Spleen (tissue), 11 donors: ENCODE results near the gene ALPK3. TPM values are rescaled to one million over a fixed set of nuclear protein-coding genes. Genes with fewer than 3 reads are reported as not detected.

Experiments
- DNase-seq: peaks from one replicate; pipeline ENCODE4 v3.0.0-alpha.2; 2020
- H3K27ac ChIP-seq, 8 donors: fragments of 200-600 bp; sonication (generic) in 7 of 8; 1 replicate in 4 of 8; 2 replicates in 4 of 8; pipeline versions ENCODE4 v1.5.0 to v1.8.0; 2016 to 2021; ENCODE audit warnings: inconsistent platforms in 4 of 8, mild to moderate bottlenecking in 4 of 8, moderate library complexity in 1 of 8
- H3K27me3 ChIP-seq, 7 donors: fragments of 200-600 bp; sonication (generic) in 6 of 7; replicated peaks in 1 of 7; 1 replicate in 4 of 7; 2 replicates in 3 of 7; pipeline versions ENCODE4 v1.5.0 to v1.8.0; 2016 to 2021; ENCODE audit warnings: inconsistent platforms in 3 of 7, mild to moderate bottlenecking in 1 of 7
- H3K36me3 ChIP-seq, 6 donors: fragments of 200-600 bp; sonication (generic) in 5 of 6; 1 replicate in 4 of 6; 2 replicates in 2 of 6; pipeline versions ENCODE4 v1.5.0 to v1.8.0; 2016 to 2021; ENCODE audit warnings: inconsistent platforms in 2 of 6
- H3K4me1 ChIP-seq, 6 donors: fragments of 200-600 bp; sonication (generic) in 5 of 6; 1 replicate in 3 of 6; 2 replicates in 3 of 6; pipeline versions ENCODE4 v1.5.0 to v1.8.0; 2016 to 2021; ENCODE audit warnings: inconsistent platforms in 3 of 6
- H3K4me3 ChIP-seq, 8 donors: fragments of 200-600 bp; sonication (generic) in 7 of 8; 1 replicate in 4 of 8; 2 replicates in 4 of 8; pipeline versions ENCODE4 v1.5.0 to v1.8.0; 2016 to 2021; ENCODE audit warnings: inconsistent platforms in 4 of 8, mild to moderate bottlenecking in 4 of 8, moderate library complexity in 2 of 8
- H3K9me3 ChIP-seq, 8 donors: fragments of 200-600 bp; sonication (generic) in 7 of 8; 1 replicate in 4 of 8; 2 replicates in 4 of 8; pipeline versions ENCODE4 v1.5.0 to v1.8.0; 2016 to 2021; ENCODE audit warnings: inconsistent platforms in 4 of 8
- POLR2A ChIP-seq, 3 donors: fragments of 450-650 bp; IDR thresholded peaks; one replicate each; pipeline ENCODE4 v1.5.1; 2017; ENCODE audit warnings: antibody characterized with exemption in 3 of 3, mild to moderate bottlenecking in 1 of 3
- POLR2AphosphoS5 ChIP-seq, 3 donors: sonication (generic); formaldehyde crosslinking; IDR thresholded peaks; one replicate each; pipeline ENCODE4 v1.5.1; 2017; ENCODE audit warnings: antibody characterized with exemption in 3 of 3
- WGBS, 5 donors: extraction: QIAGEN DNeasy Blood & Tissue Kit in 3 of 5; methylation state at CpG; one replicate each; pipeline versions ENCODE4 v1.1.5 to v1.1.7; 2013 to 2018; 5-methylcytosine and 5-hydroxymethylcytosine counted together
- intact Hi-C: fragments of 100-400 bp; cut with DNase I; formaldehyde crosslinking; loops from one replicate; pipeline ENCODE4 v1.15.0; 2023; ENCODE audit warnings: low total_unique reads
- polyA plus RNA-seq, 3 donors: library from polyadenylated mRNA; stranded (reverse); fragments of 200-250 nt; gene quantifications; one replicate each; pipeline ENCODE4 v1.2.1, GENCODE V29; 2013
- total RNA-seq, 7 donors: library from RNA; depleted of rRNA in 3 of 7; stranded (reverse); fragments of >200 nt in 3 of 7; fragmentation: NEBNext Ultra II Directional in 4 of 7; extraction: Animal tissue kit (Norgen Biotek cat#: 25700) in 4 of 7; gene quantifications; one replicate each; pipeline versions ENCODE4 v1.1.0 to v1.2.1, GENCODE V29; 2016 to 2021
- TF ChIP-seq, protein P1 (sequence below), 11 experiments: fragments of 200-600 bp in 7 of 11; fragments of 450-650 bp in 4 of 11; sonication (generic) in 4 of 11; IDR thresholded peaks in 8 of 11; conservative IDR thresholded peaks in 3 of 11; 1 replicate in 7 of 11; 2 replicates in 4 of 11; pipeline versions ENCODE4 v1.4.0 to v1.8.0; 2016 to 2021; ENCODE audit warnings: antibody characterized with exemption in 11 of 11, inconsistent platforms in 4 of 11, mild to moderate bottlenecking in 1 of 11
- donor health status: healthy with polysubstance abuse.
- donor health status: DM: no; HTN: no; CAD: no; lungs with moderate emphysema.
- donor health status: DM: no; HTN: no; CAD: no.
- donor health status: Bipolar disorder and iron deficiency.
- donor health status: healthy.
- donor health status: DM: no; HTN: no; CAD: no.
- donor health status: DM: yes; HTN: yes; CAD: no.

ALPK3 gene
- total and polyA plus RNA-seq, 10 donors = 0.13 to 1.1 (median 0.73) TPM

DNA sequence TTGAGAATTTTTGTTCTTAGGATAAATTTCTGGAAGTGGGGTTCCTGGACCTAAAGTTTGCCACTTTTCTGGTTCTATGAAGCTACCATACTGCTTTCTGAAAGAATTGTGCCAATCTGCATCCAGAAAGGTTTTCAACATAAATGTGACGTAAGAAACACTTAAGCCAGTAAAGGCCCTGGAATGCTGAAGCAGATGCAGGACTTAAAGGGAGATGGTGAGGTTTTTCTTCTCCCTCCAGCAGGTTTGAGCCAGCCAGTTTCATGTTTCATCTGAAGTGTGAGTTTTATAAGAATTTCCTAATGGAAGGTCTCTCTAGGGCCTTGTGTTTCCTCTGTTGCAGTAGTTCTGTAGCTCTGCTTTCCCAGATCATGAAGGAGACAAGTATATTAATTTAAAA, 35.7 kb upstream of the ALPK3 start:
- H3K9me3 ChIP-seq = no peaks in the 10 kb centered on the region
- H3K27ac ChIP-seq = no peak overlapping the region
- no peak overlapping the region for H3K4me3 ChIP-seq
- H3K4me1 ChIP-seq = peaks cover 0 to 60% (median 23%) of the 10 kb centered on the region in 6 donors
- DNase-seq = no peak
- H3K36me3 ChIP-seq = peaks cover 0 to 81% (median 41%) of the 10 kb centered on the region in 6 donors
- 97 to 100% (median 99%) methylated on average over 1 of the region's 1 CpG for WGBS, 5 donors
- TF ChIP-seq POLR2AphosphoS5 (IDR thresholded peaks at IDR 0.05) = no peak
- no peak for TF ChIP-seq POLR2A (IDR thresholded peaks at IDR 0.05)
- TF ChIP-seq, protein P1, sequence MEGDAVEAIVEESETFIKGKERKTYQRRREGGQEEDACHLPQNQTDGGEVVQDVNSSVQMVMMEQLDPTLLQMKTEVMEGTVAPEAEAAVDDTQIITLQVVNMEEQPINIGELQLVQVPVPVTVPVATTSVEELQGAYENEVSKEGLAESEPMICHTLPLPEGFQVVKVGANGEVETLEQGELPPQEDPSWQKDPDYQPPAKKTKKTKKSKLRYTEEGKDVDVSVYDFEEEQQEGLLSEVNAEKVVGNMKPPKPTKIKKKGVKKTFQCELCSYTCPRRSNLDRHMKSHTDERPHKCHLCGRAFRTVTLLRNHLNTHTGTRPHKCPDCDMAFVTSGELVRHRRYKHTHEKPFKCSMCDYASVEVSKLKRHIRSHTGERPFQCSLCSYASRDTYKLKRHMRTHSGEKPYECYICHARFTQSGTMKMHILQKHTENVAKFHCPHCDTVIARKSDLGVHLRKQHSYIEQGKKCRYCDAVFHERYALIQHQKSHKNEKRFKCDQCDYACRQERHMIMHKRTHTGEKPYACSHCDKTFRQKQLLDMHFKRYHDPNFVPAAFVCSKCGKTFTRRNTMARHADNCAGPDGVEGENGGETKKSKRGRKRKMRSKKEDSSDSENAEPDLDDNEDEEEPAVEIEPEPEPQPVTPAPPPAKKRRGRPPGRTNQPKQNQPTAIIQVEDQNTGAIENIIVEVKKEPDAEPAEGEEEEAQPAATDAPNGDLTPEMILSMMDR (IDR thresholded peaks at IDR 0.05 in 8 of 11, conservative IDR thresholded peaks at IDR 0.05 in 3 of 11) = no peak
- H3K27me3 ChIP-seq = no peaks in the 10 kb centered on the region
- intact Hi-C loops = no loop called here

DNA sequence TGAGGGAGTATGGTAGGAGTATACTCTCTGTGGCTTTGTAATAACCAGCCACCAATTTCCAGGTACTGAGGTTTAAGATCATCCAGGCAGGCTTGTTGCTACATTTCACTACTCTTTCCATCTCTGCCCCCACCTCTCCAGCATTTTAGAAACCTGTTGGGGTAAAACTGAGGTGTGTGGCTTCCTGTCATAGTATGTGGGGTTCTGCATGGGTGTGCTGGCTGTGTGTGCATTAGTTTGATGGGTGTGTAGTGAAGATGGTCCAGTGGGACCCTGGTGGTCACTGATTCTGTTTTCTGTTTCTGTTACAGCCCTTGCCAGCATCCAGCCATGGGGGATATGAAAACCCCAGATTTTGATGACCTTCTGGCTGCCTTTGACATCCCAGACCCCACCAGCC, 34.8 kb upstream of the ALPK3 start:
- H3K4me1 ChIP-seq = peaks cover 0 to 61% (median 24%) of the 10 kb centered on the region in 6 donors
- no peak overlapping the region for H3K4me3 ChIP-seq
- H3K27ac ChIP-seq = no peak overlapping the region
- intact Hi-C loops = no loop called here
- DNase-seq = no peak
- H3K27me3 ChIP-seq = no peaks in the 10 kb centered on the region
- no peaks in the 10 kb centered on the region for H3K9me3 ChIP-seq
- TF ChIP-seq POLR2AphosphoS5 (IDR thresholded peaks at IDR 0.05) = no peak
- no peak for TF ChIP-seq POLR2A (IDR thresholded peaks at IDR 0.05)
- TF ChIP-seq, protein P1 (IDR thresholded peaks at IDR 0.05 in 8 of 11, conservative IDR thresholded peaks at IDR 0.05 in 3 of 11) = no peak
- peaks cover 0 to 87% (median 41%) of the 10 kb centered on the region in 6 donors for H3K36me3 ChIP-seq

DNA sequence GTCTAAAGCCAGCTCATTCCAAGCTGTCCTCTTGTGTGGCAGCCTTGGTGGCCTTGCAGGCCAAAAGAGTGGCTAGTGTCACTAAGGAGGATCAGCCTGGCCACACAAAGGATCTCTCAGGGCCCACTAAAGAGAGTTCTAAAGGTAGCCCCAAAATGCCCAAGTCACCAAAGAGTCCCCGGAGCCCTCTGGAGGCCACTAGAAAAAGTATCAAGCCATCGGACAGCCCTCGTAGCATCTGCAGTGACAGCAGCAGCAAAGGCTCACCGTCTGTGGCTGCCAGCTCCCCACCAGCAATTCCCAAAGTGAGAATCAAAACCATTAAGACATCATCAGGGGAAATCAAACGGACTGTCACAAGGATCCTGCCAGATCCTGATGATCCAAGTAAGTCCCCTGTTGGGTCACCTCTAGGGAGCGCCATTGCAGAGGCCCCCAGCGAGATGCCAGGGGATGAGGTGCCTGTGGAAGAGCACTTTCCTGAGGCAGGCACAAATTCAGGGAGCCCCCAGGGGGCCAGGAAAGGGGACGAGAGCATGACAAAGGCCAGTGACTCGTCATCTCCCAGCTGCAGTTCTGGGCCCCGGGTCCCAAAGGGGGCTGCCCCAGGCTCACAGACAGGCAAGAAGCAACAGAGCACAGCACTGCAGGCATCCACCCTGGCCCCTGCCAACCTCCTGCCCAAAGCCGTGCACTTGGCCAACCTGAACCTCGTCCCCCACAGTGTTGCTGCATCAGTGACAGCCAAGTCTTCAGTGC, 33.5 kb upstream of the ALPK3 start:
- peaks cover 0 to 64% (median 33%) of the 10 kb centered on the region in 6 donors for H3K4me1 ChIP-seq
- peaks cover 0 to 82% (median 37%) of the 10 kb centered on the region in 6 donors for H3K36me3 ChIP-seq
- TF ChIP-seq POLR2A (IDR thresholded peaks at IDR 0.05) = no peak
- peak in 1 of 3 donors; percentile 51 for TF ChIP-seq POLR2AphosphoS5 (IDR thresholded peaks at IDR 0.05)
- TF ChIP-seq, protein P1 (IDR thresholded peaks at IDR 0.05 in 8 of 11, conservative IDR thresholded peaks at IDR 0.05 in 3 of 11) = no peak
- intact Hi-C loops = no loop called here
- DNase-seq = no peak
- no peaks in the 10 kb centered on the region for H3K9me3 ChIP-seq
- 84 to 95% (median 88%) methylated on average over 10 to 12 of the region's 12 CpGs for WGBS, 5 donors
- H3K27ac ChIP-seq = no peak overlapping the region
- no peaks in the 10 kb centered on the region for H3K27me3 ChIP-seq
- H3K4me3 ChIP-seq = no peak overlapping the region

DNA sequence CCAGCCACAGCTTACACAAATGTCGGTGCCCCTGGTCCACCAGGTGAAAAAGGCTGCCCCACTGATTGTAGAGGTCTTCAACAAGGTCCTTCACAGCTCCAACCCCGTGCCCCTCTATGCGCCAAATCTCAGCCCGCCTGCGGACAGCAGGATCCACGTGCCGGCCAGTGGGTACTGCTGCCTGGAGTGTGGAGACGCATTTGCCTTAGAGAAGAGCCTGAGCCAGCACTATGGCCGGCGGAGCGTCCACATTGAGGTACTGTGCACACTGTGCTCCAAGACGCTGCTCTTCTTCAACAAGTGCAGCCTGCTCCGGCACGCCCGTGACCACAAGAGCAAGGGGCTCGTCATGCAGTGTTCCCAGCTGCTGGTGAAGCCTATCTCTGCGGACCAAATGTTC, 32.9 kb upstream of the ALPK3 start:
- intact Hi-C loops = no loop called here
- no peaks in the 10 kb centered on the region for H3K9me3 ChIP-seq
- peaks cover 0 to 82% (median 37%) of the 10 kb centered on the region in 6 donors for H3K36me3 ChIP-seq
- DNase-seq = no peak
- TF ChIP-seq, protein P1 (IDR thresholded peaks at IDR 0.05 in 8 of 11, conservative IDR thresholded peaks at IDR 0.05 in 3 of 11) = no peak
- TF ChIP-seq POLR2AphosphoS5 (IDR thresholded peaks at IDR 0.05) = peak in 1 of 3 donors; percentile 56
- TF ChIP-seq POLR2A (IDR thresholded peaks at IDR 0.05) = no peak
- peaks cover 0 to 64% (median 30%) of the 10 kb centered on the region in 6 donors for H3K4me1 ChIP-seq
- 93 to 97% (median 97%) methylated on average over 3 to 17 of the region's 17 CpGs for WGBS, 5 donors
- no peaks in the 10 kb centered on the region for H3K27me3 ChIP-seq
- peak overlapping the region in 1 of 8 donors; percentile 72 for H3K27ac ChIP-seq
- H3K4me3 ChIP-seq = no peak overlapping the region
